SK-N-SH (cell line): ENCODE results near the gene NHSL1. TPM values are rescaled to one million over a fixed set of nuclear protein-coding genes. Genes with fewer than 3 reads are reported as not detected.

Experiments used
- CTCF ChIA-PET: fragments of 300-600, 350-600 bp; formaldehyde crosslinking; extraction: SDS; loops from one replicate; lab custom pipeline; 2021; lab: Yijun Ruan, JAX
- POLR2A ChIA-PET: fragments of 350-600 bp; sonication (Branson Sonifier 250); formaldehyde crosslinking; extraction: SDS; loops from one replicate; lab custom pipeline; 2020; ENCODE audit warnings: antibody characterized with exemption, inconsistent platforms; lab: Yijun Ruan, JAX
- DNase-seq: peaks from one replicate; pipeline ENCODE4 v3.0.0; 2012
- H2AFZ ChIP-seq: fragments of 200-600 bp; sonication (generic); 2 replicates; pipeline ENCODE4 v1.8.1; 2016; ENCODE audit warnings: antibody characterized with exemption, mild to moderate bottlenecking, low read depth
- H3F3A ChIP-seq: fragments of 200-600 bp; sonication (generic); replicated peaks from 2 replicates; pipeline ENCODE3; 2016; ENCODE audit warnings: antibody characterized with exemption, mild to moderate bottlenecking; ENCODE audit not compliant: insufficient read depth
- H3K27ac ChIP-seq, 2 experiments: fragments of 200-500 bp in 1 of 2; fragments of 200-600 bp in 1 of 2; sonication (Bioruptor generic) in 1 of 2; sonication (generic), shearing (Covaris generic) in 1 of 2; 2 replicates each; pipeline versions ENCODE4 v1.5.1 to v1.6.1; 2014 to 2016; ENCODE audit warnings: low read depth in 2 of 2, inconsistent platforms in 1 of 2, low read length in 1 of 2, mild to moderate bottlenecking in 1 of 2, mixed read lengths in 1 of 2
- H3K27me3 ChIP-seq: fragments of 200-600 bp; sonication (generic), shearing (Covaris generic); 2 replicates; pipeline ENCODE4 v1.6.1; 2016; ENCODE audit warnings: mixed run types; ENCODE audit not compliant: insufficient read depth
- H3K36me3 ChIP-seq, 2 experiments: fragments of 200-500 bp in 1 of 2; fragments of 200-600 bp in 1 of 2; sonication (Bioruptor generic) in 1 of 2; sonication (generic) in 1 of 2; replicated peaks in 1 of 2; 2 replicates each; pipeline versions ENCODE3 to v1.5.1; 2014 to 2016; ENCODE audit warnings: low read length in 1 of 2, mild to moderate bottlenecking in 1 of 2; ENCODE audit not compliant: insufficient read depth in 2 of 2, control insufficient read depth in 1 of 2
- H3K4me1 ChIP-seq, 2 experiments: fragments of 200-500 bp in 1 of 2; fragments of 200-600 bp in 1 of 2; sonication (Bioruptor generic) in 1 of 2; sonication (generic), shearing (Covaris generic) in 1 of 2; 2 replicates each; pipeline versions ENCODE4 v1.5.1 to v1.6.1; 2014 to 2016; ENCODE audit warnings: low read depth in 1 of 2, low read length in 1 of 2, mixed run types in 1 of 2; ENCODE audit not compliant: insufficient read depth in 2 of 2, control insufficient read depth in 1 of 2
- H3K4me2 ChIP-seq: fragments of 200-600 bp; sonication (generic), shearing (Covaris generic); 2 replicates; pipeline ENCODE4 v1.6.1; 2017; ENCODE audit warnings: mixed run types
- H3K4me3 ChIP-seq, 2 experiments: fragments of 200-500 bp in 1 of 2; fragments of 200-600 bp in 1 of 2; sonication (Bioruptor generic) in 1 of 2; sonication (generic), shearing (Covaris generic) in 1 of 2; 2 replicates each; pipeline versions ENCODE4 v1.5.1 to v1.8.1; 2014 to 2016; ENCODE audit warnings: low read depth in 2 of 2, inconsistent platforms in 1 of 2, low read length in 1 of 2, mild to moderate bottlenecking in 1 of 2, mixed read lengths in 1 of 2, moderate library complexity in 1 of 2
- H3K79me2 ChIP-seq: fragments of 200-600 bp; sonication (generic); 2 replicates; pipeline ENCODE4 v1.8.1; 2017; ENCODE audit warnings: mild to moderate bottlenecking; ENCODE audit not compliant: insufficient read depth
- H3K9ac ChIP-seq: fragments of 200-600 bp; sonication (generic); 2 replicates; pipeline ENCODE4 v1.6.1; 2017; ENCODE audit warnings: mixed run types
- H3K9me2 ChIP-seq: fragments of 200-600 bp; sonication (generic); 2 replicates; pipeline ENCODE4 v1.6.1; 2017; ENCODE audit warnings: mixed run types
- H3K9me3 ChIP-seq: fragments of 200-600 bp; sonication (generic); 2 replicates; pipeline ENCODE4 v1.6.1; 2017; ENCODE audit warnings: mixed run types, mild to moderate bottlenecking, moderate library complexity
- H4K20me1 ChIP-seq: fragments of 200-600 bp; sonication (generic); 2 replicates; pipeline ENCODE4 v1.6.1; 2017; ENCODE audit warnings: mild to moderate bottlenecking, mixed run types; ENCODE audit not compliant: insufficient read depth
- JUND ChIP-seq: IDR thresholded peaks from 2 replicates; pipeline ENCODE4 v1.4.0; 2012
- MEF2A ChIP-seq: IDR thresholded peaks from 2 replicates; pipeline ENCODE4 v1.4.0; 2012; ENCODE audit warnings: low read depth, borderline replicate concordance
- RCOR1 ChIP-seq: fragments of 150-350 bp; IDR thresholded peaks from 2 replicates; pipeline ENCODE4 v1.6.1; 2017; ENCODE audit warnings: antibody characterized with exemption, low read length
- SIN3A ChIP-seq: IDR thresholded peaks from 2 replicates; pipeline ENCODE4 v1.6.1; 2012; ENCODE audit warnings: low read depth, mild to moderate bottlenecking, low read length, moderate library complexity, borderline replicate concordance
- WGBS: methylation state at CpG from one replicate; pipeline ENCODE4 v1.1.6; 2017; ENCODE audit warnings: low lambda C conversion rate; 5-methylcytosine and 5-hydroxymethylcytosine counted together
- polyA plus RNA-seq, 3 experiments: library from polyadenylated mRNA; depleted of rRNA; stranded (reverse); fragments of >200 nt; gene quantifications; 2 replicates each; pipeline ENCODE4 v1.2.3, GENCODE V29; 2012
- TF ChIP-seq, protein P1 (sequence below): IDR thresholded peaks from 2 replicates; pipeline ENCODE4 v1.6.1; 2012; ENCODE audit warnings: mild to moderate bottlenecking, low read depth, low read length, moderate library complexity
- TF ChIP-seq, protein P2 (sequence below): IDR thresholded peaks from 2 replicates; pipeline ENCODE4 v1.4.0; 2012; ENCODE audit warnings: low read depth, borderline replicate concordance
- TF ChIP-seq, protein P3 (sequence below): IDR thresholded peaks from 2 replicates; pipeline ENCODE4 v1.4.0; 2012; ENCODE audit warnings: low read depth, borderline replicate concordance
- TF ChIP-seq, protein P4 (sequence below): fragments of 200-600 bp; sonication (generic); IDR thresholded peaks from 2 replicates; pipeline ENCODE4 v1.6.1; 2017; ENCODE audit warnings: antibody characterized with exemption, mild to moderate bottlenecking, moderate library complexity
- TF ChIP-seq, protein P5 (sequence below): IDR thresholded peaks from 2 replicates; pipeline ENCODE4 v1.4.0; 2012; ENCODE audit warnings: low read depth

Gene NHSL1
- polyA plus RNA-seq, 1 of the 3 experiments (the other 2 are of a cell fraction): under 0.01 TPM

DNA sequence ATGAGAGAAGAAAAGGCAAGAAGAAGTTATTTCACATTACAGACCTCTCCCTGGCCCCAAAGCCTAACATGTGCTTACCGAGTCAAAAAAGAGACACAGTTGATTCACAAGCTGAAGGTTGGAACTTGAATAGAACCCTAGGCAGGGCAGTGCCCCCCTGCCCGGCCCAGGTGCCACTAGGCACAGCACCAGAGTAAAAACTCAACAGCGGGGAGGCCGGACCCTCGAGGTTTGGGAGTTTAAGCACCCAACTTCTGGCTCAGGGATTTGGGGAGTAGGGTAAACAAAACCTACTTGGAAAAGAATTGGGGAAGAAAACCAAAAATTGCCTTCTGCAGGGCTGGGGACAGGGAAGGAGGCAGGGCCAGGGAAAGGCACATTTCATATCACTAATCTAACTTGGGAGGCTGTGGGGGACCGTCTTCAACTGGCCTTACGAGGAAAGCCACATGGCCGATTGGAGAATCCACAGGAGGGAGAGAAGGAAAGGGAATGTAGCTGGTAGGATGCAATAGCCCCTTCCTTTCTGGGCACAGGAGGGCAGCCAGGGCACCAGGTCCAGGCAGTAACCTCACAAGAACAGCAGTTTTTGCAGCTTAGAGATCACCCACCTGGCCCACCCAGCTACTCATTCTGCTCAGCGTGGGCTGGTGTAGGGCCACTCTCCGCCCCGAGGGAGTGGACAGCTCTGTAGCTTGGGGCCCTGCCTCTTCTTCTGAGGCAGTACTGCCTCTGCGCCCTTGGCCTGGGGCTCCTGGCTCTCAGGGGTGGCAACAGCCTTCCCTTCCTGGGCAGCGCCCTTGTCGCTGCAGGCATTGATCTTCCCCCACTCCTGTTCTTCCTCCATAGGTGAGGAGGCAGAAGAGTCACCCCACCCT lies 97.1 kb downstream of the NHSL1 start:
- H3K4me2 ChIP-seq: no peak overlapping the region
- no peak overlapping the region for H2AFZ ChIP-seq
- H3K79me2 ChIP-seq: no peaks in the 10 kb centered on the region
- H3K27ac ChIP-seq: no peak overlapping the region
- TF ChIP-seq RCOR1: no peak
- TF ChIP-seq, protein P1, sequence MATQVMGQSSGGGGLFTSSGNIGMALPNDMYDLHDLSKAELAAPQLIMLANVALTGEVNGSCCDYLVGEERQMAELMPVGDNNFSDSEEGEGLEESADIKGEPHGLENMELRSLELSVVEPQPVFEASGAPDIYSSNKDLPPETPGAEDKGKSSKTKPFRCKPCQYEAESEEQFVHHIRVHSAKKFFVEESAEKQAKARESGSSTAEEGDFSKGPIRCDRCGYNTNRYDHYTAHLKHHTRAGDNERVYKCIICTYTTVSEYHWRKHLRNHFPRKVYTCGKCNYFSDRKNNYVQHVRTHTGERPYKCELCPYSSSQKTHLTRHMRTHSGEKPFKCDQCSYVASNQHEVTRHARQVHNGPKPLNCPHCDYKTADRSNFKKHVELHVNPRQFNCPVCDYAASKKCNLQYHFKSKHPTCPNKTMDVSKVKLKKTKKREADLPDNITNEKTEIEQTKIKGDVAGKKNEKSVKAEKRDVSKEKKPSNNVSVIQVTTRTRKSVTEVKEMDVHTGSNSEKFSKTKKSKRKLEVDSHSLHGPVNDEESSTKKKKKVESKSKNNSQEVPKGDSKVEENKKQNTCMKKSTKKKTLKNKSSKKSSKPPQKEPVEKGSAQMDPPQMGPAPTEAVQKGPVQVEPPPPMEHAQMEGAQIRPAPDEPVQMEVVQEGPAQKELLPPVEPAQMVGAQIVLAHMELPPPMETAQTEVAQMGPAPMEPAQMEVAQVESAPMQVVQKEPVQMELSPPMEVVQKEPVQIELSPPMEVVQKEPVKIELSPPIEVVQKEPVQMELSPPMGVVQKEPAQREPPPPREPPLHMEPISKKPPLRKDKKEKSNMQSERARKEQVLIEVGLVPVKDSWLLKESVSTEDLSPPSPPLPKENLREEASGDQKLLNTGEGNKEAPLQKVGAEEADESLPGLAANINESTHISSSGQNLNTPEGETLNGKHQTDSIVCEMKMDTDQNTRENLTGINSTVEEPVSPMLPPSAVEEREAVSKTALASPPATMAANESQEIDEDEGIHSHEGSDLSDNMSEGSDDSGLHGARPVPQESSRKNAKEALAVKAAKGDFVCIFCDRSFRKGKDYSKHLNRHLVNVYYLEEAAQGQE: no peak
- TF ChIP-seq, protein P2, sequence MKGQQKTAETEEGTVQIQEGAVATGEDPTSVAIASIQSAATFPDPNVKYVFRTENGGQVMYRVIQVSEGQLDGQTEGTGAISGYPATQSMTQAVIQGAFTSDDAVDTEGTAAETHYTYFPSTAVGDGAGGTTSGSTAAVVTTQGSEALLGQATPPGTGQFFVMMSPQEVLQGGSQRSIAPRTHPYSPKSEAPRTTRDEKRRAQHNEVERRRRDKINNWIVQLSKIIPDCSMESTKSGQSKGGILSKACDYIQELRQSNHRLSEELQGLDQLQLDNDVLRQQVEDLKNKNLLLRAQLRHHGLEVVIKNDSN: no peak
- TF ChIP-seq SIN3A: no peak
- TF ChIP-seq JUND: no peak
- no peak for TF ChIP-seq MEF2A
- TF ChIP-seq, protein P3, sequence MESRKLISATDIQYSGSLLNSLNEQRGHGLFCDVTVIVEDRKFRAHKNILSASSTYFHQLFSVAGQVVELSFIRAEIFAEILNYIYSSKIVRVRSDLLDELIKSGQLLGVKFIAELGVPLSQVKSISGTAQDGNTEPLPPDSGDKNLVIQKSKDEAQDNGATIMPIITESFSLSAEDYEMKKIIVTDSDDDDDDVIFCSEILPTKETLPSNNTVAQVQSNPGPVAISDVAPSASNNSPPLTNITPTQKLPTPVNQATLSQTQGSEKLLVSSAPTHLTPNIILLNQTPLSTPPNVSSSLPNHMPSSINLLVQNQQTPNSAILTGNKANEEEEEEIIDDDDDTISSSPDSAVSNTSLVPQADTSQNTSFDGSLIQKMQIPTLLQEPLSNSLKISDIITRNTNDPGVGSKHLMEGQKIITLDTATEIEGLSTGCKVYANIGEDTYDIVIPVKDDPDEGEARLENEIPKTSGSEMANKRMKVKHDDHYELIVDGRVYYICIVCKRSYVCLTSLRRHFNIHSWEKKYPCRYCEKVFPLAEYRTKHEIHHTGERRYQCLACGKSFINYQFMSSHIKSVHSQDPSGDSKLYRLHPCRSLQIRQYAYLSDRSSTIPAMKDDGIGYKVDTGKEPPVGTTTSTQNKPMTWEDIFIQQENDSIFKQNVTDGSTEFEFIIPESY: no peak
- TF ChIP-seq, protein P4, sequence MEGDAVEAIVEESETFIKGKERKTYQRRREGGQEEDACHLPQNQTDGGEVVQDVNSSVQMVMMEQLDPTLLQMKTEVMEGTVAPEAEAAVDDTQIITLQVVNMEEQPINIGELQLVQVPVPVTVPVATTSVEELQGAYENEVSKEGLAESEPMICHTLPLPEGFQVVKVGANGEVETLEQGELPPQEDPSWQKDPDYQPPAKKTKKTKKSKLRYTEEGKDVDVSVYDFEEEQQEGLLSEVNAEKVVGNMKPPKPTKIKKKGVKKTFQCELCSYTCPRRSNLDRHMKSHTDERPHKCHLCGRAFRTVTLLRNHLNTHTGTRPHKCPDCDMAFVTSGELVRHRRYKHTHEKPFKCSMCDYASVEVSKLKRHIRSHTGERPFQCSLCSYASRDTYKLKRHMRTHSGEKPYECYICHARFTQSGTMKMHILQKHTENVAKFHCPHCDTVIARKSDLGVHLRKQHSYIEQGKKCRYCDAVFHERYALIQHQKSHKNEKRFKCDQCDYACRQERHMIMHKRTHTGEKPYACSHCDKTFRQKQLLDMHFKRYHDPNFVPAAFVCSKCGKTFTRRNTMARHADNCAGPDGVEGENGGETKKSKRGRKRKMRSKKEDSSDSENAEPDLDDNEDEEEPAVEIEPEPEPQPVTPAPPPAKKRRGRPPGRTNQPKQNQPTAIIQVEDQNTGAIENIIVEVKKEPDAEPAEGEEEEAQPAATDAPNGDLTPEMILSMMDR: no peak
- TF ChIP-seq, protein P5, sequence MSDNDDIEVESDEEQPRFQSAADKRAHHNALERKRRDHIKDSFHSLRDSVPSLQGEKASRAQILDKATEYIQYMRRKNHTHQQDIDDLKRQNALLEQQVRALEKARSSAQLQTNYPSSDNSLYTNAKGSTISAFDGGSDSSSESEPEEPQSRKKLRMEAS: no peak
- CTCF ChIA-PET: interaction anchor here (1.0 to 2.2 kb wide), 3 partner anchors 18 to 286 kb away, joined by 3 to 6 read pairs (median 5); no protein-coding TSS in a partner anchor
- no peaks in the 10 kb centered on the region for H3K9me3 ChIP-seq
- DNase-seq: no peak
- H3K9me2 ChIP-seq: no peaks in the 10 kb centered on the region
- peaks cover 0 to 8% of the 10 kb centered on the region in 2 experiments for H3K36me3 ChIP-seq
- H3K4me1 ChIP-seq: peaks cover 0 to 8% of the 10 kb centered on the region in 2 experiments; a peak in 1 of 4 replicates
- peaks cover 5% of the 10 kb centered on the region for H3F3A ChIP-seq
- POLR2A ChIA-PET: no interaction called here
- 89% methylated on average over 10 of the region's 14 CpGs for WGBS
- H4K20me1 ChIP-seq: no peaks in the 10 kb centered on the region
- H3K9ac ChIP-seq: no peak overlapping the region
- no peaks in the 10 kb centered on the region for H3K27me3 ChIP-seq
- H3K4me3 ChIP-seq: no peak overlapping the region
